ENCODE data around the gene INS. TPM values are rescaled to one million over a fixed set of nuclear protein-coding genes. Genes with fewer than 3 reads are reported as not detected.
A peak's percentile ranks its signal among the peaks of the same experiment; 100 is the strongest.

INS gene
- total RNA-seq, 6 donors from 2014 or later: 0.67 TPM; not detected in 5

DNA sequence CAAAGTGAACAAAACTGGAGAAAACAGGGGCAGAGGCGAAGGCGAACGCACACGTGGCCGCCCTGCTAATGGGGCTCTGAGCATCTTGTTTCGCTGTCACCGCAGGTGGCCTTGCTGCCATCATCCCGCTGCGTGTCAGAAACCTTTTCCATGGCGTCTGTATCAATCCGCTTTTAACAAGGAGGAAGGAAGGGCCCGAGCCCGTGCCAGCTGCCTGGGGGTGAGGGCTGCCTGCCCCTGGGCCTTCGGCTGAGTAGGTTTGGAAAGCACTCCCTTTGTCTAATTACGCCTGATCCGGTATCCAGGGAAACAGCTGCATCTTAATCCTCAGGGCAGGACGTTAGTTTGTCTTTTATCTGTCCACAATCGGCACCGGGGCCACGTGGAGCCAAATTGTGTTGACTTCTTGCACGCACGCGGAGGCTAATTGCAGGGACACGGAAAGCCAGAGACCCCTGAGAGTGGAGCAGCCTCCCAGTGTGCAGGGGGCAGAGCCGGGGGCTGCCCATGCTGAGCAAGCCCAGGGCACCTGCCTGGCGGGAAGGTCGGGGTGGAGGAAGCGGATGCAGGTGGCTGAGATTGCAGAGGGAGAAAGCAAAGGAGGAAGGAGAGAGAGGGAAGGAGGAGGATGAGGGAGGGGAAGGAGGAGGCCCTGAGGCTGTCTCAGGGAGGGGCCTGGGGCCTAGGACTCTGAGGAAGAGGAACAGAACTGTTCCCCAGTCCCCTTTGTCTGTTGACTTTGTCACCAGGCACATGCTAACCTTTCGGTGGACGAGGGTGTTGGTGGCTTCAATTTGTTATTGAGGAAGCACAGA is 29.9 kb upstream of the INS start:
- Histone ChIP-seq H3K27ac (no peak overlapping the region), H3K27me3 (no peaks in the 10 kb centered on the region), H3K36me3 (no peaks in the 10 kb centered on the region), H3K9me3 (no peaks in the 10 kb centered on the region), H3K4me1 (peaks cover 0 to 17% (median 4%) of the 10 kb centered on the region in 4 donors), H3K4me3 (no peak overlapping the region)
- WGBS, 2 donors: 40 to 60% methylated on average over 26 to 30 of the region's 30 CpGs
- DNase-seq (peak; percentile 26 to 65), ATAC-seq (ENCODE audit: low FRiP score in 2 of 2) (peak in 1 of 2 donors; percentile 64)
- TF ChIP-seq EP300 (IDR thresholded peaks at IDR 0.05): no peak

GRCh38 chr11:2189938-2190656 is 29.1 kb upstream of the INS start:
- H3K4me1 ChIP-seq: peaks cover 0 to 16% (median 4%) of the 10 kb centered on the region in 4 donors
- H3K27me3 ChIP-seq: no peaks in the 10 kb centered on the region
- no peak overlapping the region for H3K27ac ChIP-seq
- DNase-seq (peak in 1 of 2 donors; percentile 76), ATAC-seq (ENCODE audit: low FRiP score in 2 of 2) (no peak)
- no peaks in the 10 kb centered on the region for H3K9me3 ChIP-seq
- no peak for TF ChIP-seq POLR2A (IDR thresholded peaks at IDR 0.05)
- TF ChIP-seq, protein P1, sequence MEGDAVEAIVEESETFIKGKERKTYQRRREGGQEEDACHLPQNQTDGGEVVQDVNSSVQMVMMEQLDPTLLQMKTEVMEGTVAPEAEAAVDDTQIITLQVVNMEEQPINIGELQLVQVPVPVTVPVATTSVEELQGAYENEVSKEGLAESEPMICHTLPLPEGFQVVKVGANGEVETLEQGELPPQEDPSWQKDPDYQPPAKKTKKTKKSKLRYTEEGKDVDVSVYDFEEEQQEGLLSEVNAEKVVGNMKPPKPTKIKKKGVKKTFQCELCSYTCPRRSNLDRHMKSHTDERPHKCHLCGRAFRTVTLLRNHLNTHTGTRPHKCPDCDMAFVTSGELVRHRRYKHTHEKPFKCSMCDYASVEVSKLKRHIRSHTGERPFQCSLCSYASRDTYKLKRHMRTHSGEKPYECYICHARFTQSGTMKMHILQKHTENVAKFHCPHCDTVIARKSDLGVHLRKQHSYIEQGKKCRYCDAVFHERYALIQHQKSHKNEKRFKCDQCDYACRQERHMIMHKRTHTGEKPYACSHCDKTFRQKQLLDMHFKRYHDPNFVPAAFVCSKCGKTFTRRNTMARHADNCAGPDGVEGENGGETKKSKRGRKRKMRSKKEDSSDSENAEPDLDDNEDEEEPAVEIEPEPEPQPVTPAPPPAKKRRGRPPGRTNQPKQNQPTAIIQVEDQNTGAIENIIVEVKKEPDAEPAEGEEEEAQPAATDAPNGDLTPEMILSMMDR (IDR thresholded peaks at IDR 0.05): no peak
- no peak for TF ChIP-seq POLR2AphosphoS5 (IDR thresholded peaks at IDR 0.05)
- no peak for TF ChIP-seq EP300 (IDR thresholded peaks at IDR 0.05)
- H3K36me3 ChIP-seq: no peaks in the 10 kb centered on the region
- 63 to 78% methylated on average over 14 to 23 of the region's 29 CpGs for WGBS, 2 donors
- H3K4me3 ChIP-seq: no peak overlapping the region

- WGBS, 2 donors: 91 to 93% methylated on average over 19 of the region's 19 CpGs
Observed at GRCh38 chr11:2188745-2189144, 27.7 kb upstream of the INS start.

GRCh38 chr11:2187280-2187707 is 26.3 kb upstream of the INS start:
- no peak for ATAC-seq (ENCODE audit: low FRiP score in 2 of 2)
- Histone ChIP-seq H3K9me3 (no peaks in the 10 kb centered on the region), H3K36me3 (no peaks in the 10 kb centered on the region), H3K27ac (no peak overlapping the region), H3K27me3 (no peaks in the 10 kb centered on the region), H3K4me3 (no peak overlapping the region), H3K4me1 (peaks cover 0 to 13% (median 2%) of the 10 kb centered on the region in 4 donors)
- TF ChIP-seq, protein P1 (IDR thresholded peaks at IDR 0.05): no peak
- TF ChIP-seq POLR2A (IDR thresholded peaks at IDR 0.05) (no peak), EP300 (IDR thresholded peaks at IDR 0.05) (no peak), POLR2AphosphoS5 (IDR thresholded peaks at IDR 0.05) (no peak)
- WGBS, 2 donors: 86 to 90% methylated on average over 7 of the region's 7 CpGs
- DNase-seq: no peak

More at GRCh38 chr11:2188745-2189144, 27.7 kb upstream of the INS start:
- Histone ChIP-seq H3K9me3 (no peaks in the 10 kb centered on the region), H3K27ac (no peak overlapping the region), H3K27me3 (no peaks in the 10 kb centered on the region), H3K36me3 (no peaks in the 10 kb centered on the region), H3K4me3 (no peak overlapping the region), H3K4me1 (peaks cover 0 to 13% (median 2%) of the 10 kb centered on the region in 4 donors)
- TF ChIP-seq EP300 (IDR thresholded peaks at IDR 0.05) (no peak), POLR2A (IDR thresholded peaks at IDR 0.05) (no peak)
- TF ChIP-seq, protein P1 (IDR thresholded peaks at IDR 0.05): no peak
- DNase-seq (peak in 1 of 2 donors; percentile 54), ATAC-seq (ENCODE audit: low FRiP score in 2 of 2) (no peak)

DNA sequence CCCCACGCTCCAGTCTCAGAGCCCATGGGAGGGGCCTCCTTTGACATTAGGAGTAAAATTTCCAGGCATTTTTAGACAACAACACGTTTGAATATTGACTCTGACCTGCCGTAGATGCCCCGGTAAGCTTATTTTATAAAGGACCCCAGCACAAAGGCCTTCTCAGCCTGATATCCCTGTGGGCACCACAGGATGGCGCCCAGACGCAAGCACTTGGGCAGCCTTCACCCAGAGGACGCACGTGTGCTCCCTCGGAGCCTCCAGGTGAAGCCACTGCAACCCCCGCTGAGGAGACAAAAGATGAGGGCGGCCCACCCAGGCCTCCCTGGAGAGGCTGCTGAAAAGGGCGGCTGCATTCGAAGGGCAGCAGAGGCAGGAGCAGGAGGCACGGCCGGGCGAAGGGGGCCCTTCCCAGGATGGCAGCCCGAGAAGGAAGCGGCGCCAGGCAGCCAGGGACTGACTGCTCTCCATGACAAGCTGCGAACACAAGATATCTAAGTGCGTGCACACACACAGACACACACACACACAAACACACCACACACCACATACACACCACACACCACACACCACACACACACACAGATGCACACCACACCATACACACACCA is 25.8 kb upstream of the INS start:
- no peak for ATAC-seq (ENCODE audit: low FRiP score in 2 of 2)
- peaks cover 0 to 13% (median 2%) of the 10 kb centered on the region in 4 donors for H3K4me1 ChIP-seq
- no peak overlapping the region for H3K27ac ChIP-seq
- TF ChIP-seq EP300 (IDR thresholded peaks at IDR 0.05): no peak
- no peak for TF ChIP-seq POLR2AphosphoS5 (IDR thresholded peaks at IDR 0.05)
- TF ChIP-seq, protein P1 (IDR thresholded peaks at IDR 0.05): peak; percentile 10 to 62 (median 50)
- TF ChIP-seq POLR2A (IDR thresholded peaks at IDR 0.05): no peak
- no peaks in the 10 kb centered on the region for H3K9me3 ChIP-seq
- no peaks in the 10 kb centered on the region for H3K36me3 ChIP-seq
- H3K4me3 ChIP-seq: no peak overlapping the region
- H3K27me3 ChIP-seq: no peaks in the 10 kb centered on the region
- DNase-seq: peak in 1 of 2 donors; percentile 66
- WGBS, 2 donors: 18 to 29% methylated on average over 14 to 15 of the region's 21 CpGs

Measured in upper lobe of left lung (tissue), 6 donors.